IMR-90 (cell line): ENCODE data around the gene LCTL. TPM values are rescaled to one million over a fixed set of nuclear protein-coding genes. Genes with fewer than 3 reads are reported as not detected.

Experiments
- ATAC-seq: fragments of 200-7000 bp; cut with Tn5 transposase; 2 replicates; pipeline ENCODE4 v1.9.1; 2020; ENCODE audit warnings: low read depth, mild to moderate bottlenecking, moderate library complexity
- BruUV-seq: library from RNA; stranded (reverse); fragments of 400-500 nt; replicated peaks from 2 replicates; lab custom pipeline; 2021; lab: Mats Ljungman, UMichigan
- CTCF ChIA-PET: fragments of 300-600 bp; formaldehyde crosslinking; extraction: SDS; loops from one replicate; lab custom pipeline; 2021; ENCODE audit warnings: antibody characterized with exemption; lab: Yijun Ruan, JAX
- POLR2A ChIA-PET: fragments of 300-600 bp; sonication (Branson Sonifier 250); formaldehyde crosslinking; loops from one replicate; lab custom pipeline; 2022; ENCODE audit warnings: antibody characterized with exemption; ENCODE audit not compliant: unreplicated experiment; lab: Charles Lee
- DNase-seq: peaks from one replicate; pipeline ENCODE4 v3.0.0; 2013
- H2AFZ ChIP-seq: replicated peaks from 2 replicates; pipeline ENCODE3; 2013; ENCODE audit warnings: low read length, mild to moderate bottlenecking; ENCODE audit not compliant: poor library complexity
- H2AK5ac ChIP-seq: 2 replicates; pipeline ENCODE4 v1.6.1; 2013; ENCODE audit warnings: low read depth, low read length, inconsistent platforms
- H2AK9ac ChIP-seq: replicated peaks from 2 replicates; pipeline ENCODE3; 2013; ENCODE audit warnings: mild to moderate bottlenecking, low read depth, low read length, moderate library complexity; ENCODE audit not compliant: poor library complexity
- H2BK120ac ChIP-seq: 2 replicates; pipeline ENCODE4 v1.6.1; 2013; ENCODE audit warnings: low read depth, low read length, inconsistent platforms
- H2BK15ac ChIP-seq: 3 replicates; pipeline ENCODE4 v1.6.1; 2013; ENCODE audit warnings: low read depth, low read length, inconsistent platforms
- H2BK20ac ChIP-seq: 2 replicates; pipeline ENCODE4 v1.6.1; 2013; ENCODE audit warnings: low read depth, mild to moderate bottlenecking, inconsistent platforms, low read length, moderate library complexity
- H2BK5ac ChIP-seq: 2 replicates; pipeline ENCODE4 v1.6.1; 2013; ENCODE audit warnings: mild to moderate bottlenecking, low read depth, low read length, inconsistent platforms; ENCODE audit not compliant: poor library complexity, severe bottlenecking
- H3K14ac ChIP-seq: replicated peaks from 2 replicates; pipeline ENCODE4 v1.6.1; 2013; ENCODE audit warnings: low read depth, low read length, inconsistent platforms
- H3K18ac ChIP-seq: 2 replicates; pipeline ENCODE4 v1.6.1; 2013; ENCODE audit warnings: low read depth, low read length, control low read depth
- H3K23ac ChIP-seq: 2 replicates; pipeline ENCODE4 v1.6.1; 2013; ENCODE audit warnings: low read depth, low read length, inconsistent platforms
- H3K27ac ChIP-seq: 2 replicates; pipeline ENCODE4 v1.5.1; 2013; ENCODE audit warnings: mild to moderate bottlenecking, control low read depth, low read length; ENCODE audit not compliant: insufficient read depth
- H3K27me3 ChIP-seq: 2 replicates; pipeline ENCODE4 v1.6.1; 2013; ENCODE audit warnings: low read length; ENCODE audit not compliant: control insufficient read depth, insufficient read depth
- H3K36me3 ChIP-seq: 2 replicates; pipeline ENCODE4 v1.6.1; 2013; ENCODE audit warnings: low read length, mixed read lengths; ENCODE audit not compliant: control insufficient read depth, insufficient read depth
- H3K4ac ChIP-seq: 2 replicates; pipeline ENCODE4 v1.6.1; 2013; ENCODE audit warnings: low read depth, low read length, inconsistent platforms
- H3K4me1 ChIP-seq: 2 replicates; pipeline ENCODE4 v1.6.1; 2013; ENCODE audit warnings: low read length, mixed read lengths; ENCODE audit not compliant: control insufficient read depth, insufficient read depth
- H3K4me2 ChIP-seq: 2 replicates; pipeline ENCODE4 v1.6.1; 2013; ENCODE audit warnings: low read depth, mild to moderate bottlenecking, control low read depth, low read length, moderate library complexity
- H3K4me3 ChIP-seq: 2 replicates; pipeline ENCODE4 v1.5.1; 2013; ENCODE audit warnings: low read depth, mild to moderate bottlenecking, control low read depth, low read length, moderate library complexity; ENCODE audit not compliant: insufficient read depth
- H3K56ac ChIP-seq: 2 replicates; pipeline ENCODE4 v1.6.1; 2013; ENCODE audit warnings: low read length, inconsistent platforms; ENCODE audit not compliant: insufficient read depth; ENCODE audit errors: extremely low read depth
- H3K79me1 ChIP-seq, 2 experiments: 2 replicates each; pipeline ENCODE4 v1.6.1; 2013; ENCODE audit warnings: low read length in 2 of 2, inconsistent platforms in 1 of 2, low read depth in 1 of 2
- H3K9ac ChIP-seq: 2 replicates; pipeline ENCODE4 v1.6.1; 2013; ENCODE audit warnings: low read depth, low read length, control low read depth
- H3K9me1 ChIP-seq: 2 replicates; pipeline ENCODE4 v1.6.1; 2013; ENCODE audit warnings: low read length, inconsistent platforms; ENCODE audit not compliant: insufficient read depth
- H3K9me3 ChIP-seq: 2 replicates; pipeline ENCODE4 v1.6.1; 2013; ENCODE audit warnings: low read length; ENCODE audit not compliant: control insufficient read depth, insufficient read depth
- H4K20me1 ChIP-seq: 2 replicates; pipeline ENCODE4 v1.6.1; 2013; ENCODE audit warnings: low read length, inconsistent platforms; ENCODE audit not compliant: insufficient read depth
- H4K5ac ChIP-seq: 2 replicates; pipeline ENCODE4 v1.6.1; 2013; ENCODE audit warnings: mild to moderate bottlenecking, low read depth, low read length, control low read depth
- H4K8ac ChIP-seq, 2 experiments: 2 replicates each; pipeline ENCODE4 v1.6.1; 2013; ENCODE audit warnings: low read depth in 2 of 2, low read length in 2 of 2, control low read depth in 1 of 2, inconsistent platforms in 1 of 2
- H4K91ac ChIP-seq: 2 replicates; pipeline ENCODE4 v1.6.1; 2013; ENCODE audit warnings: low read depth, low read length, inconsistent platforms; ENCODE audit not compliant: insufficient read depth
- BHLHE40 ChIP-seq: fragments of 150-350 bp; IDR thresholded peaks from 2 replicates; pipeline ENCODE4 v1.6.1; 2016; ENCODE audit warnings: mild to moderate bottlenecking, low read depth, low read length
- CEBPB ChIP-seq: IDR thresholded peaks from 2 replicates; pipeline ENCODE4 v1.6.1; 2012; ENCODE audit warnings: low read depth, low read length, improper control_type of control experiment
- CHD1 ChIP-seq: IDR thresholded peaks from 2 replicates; pipeline ENCODE4 v1.6.1; 2012; ENCODE audit warnings: low read depth, low read length, improper control_type of control experiment
- FOS ChIP-seq: fragments of 150-350 bp; IDR thresholded peaks from 2 replicates; pipeline ENCODE4 v1.6.1; 2016; ENCODE audit warnings: low read depth, low read length
- MAFK ChIP-seq: IDR thresholded peaks from 2 replicates; pipeline ENCODE4 v1.6.1; 2012; ENCODE audit warnings: low read depth, low read length, improper control_type of control experiment
- MAZ ChIP-seq: IDR thresholded peaks from 2 replicates; pipeline ENCODE4 v1.6.1; 2012; ENCODE audit warnings: low read depth, mild to moderate bottlenecking, low read length, improper control_type of control experiment, moderate library complexity, borderline replicate concordance
- MXI1 ChIP-seq: IDR thresholded peaks from 2 replicates; pipeline ENCODE4 v1.6.1; 2012; ENCODE audit warnings: low read depth, mild to moderate bottlenecking, low read length, moderate library complexity, borderline replicate concordance
- NFE2L2 ChIP-seq: fragments of 150-350 bp; IDR thresholded peaks from 2 replicates; pipeline ENCODE4 v1.6.1; 2016; ENCODE audit warnings: low read depth, mild to moderate bottlenecking, low read length
- POLR2A ChIP-seq: IDR thresholded peaks from 2 replicates; pipeline ENCODE4 v1.6.1; 2012; ENCODE audit warnings: mild to moderate bottlenecking, low read depth, low read length
- RAD21 ChIP-seq: IDR thresholded peaks from 2 replicates; pipeline ENCODE4 v1.6.1; 2012; ENCODE audit warnings: low read length, improper control_type of control experiment
- RCOR1 ChIP-seq: IDR thresholded peaks from 2 replicates; pipeline ENCODE4 v1.6.1; 2012; ENCODE audit warnings: mild to moderate bottlenecking, low read length, improper control_type of control experiment; ENCODE audit not compliant: insufficient replicate concordance
- RFX5 ChIP-seq: IDR thresholded peaks from 2 replicates; pipeline ENCODE4 v1.8.0; 2012; ENCODE audit warnings: low read depth, mild to moderate bottlenecking, low read length, moderate library complexity
- SMC3 ChIP-seq: fragments of 150-350 bp; IDR thresholded peaks from 2 replicates; pipeline ENCODE4 v1.6.1; 2016; ENCODE audit warnings: low read depth, mild to moderate bottlenecking, antibody characterized with exemption, low read length, moderate library complexity
- WGBS, 2 experiments: methylation state at CpG; one replicate each; pipeline versions ENCODE4 v1.1.5 to v1.1.7; 2013; ENCODE audit warnings: missing lambda C conversion rate in 2 of 2; ENCODE audit not compliant: insufficient read length in 1 of 2; ENCODE audit errors: extremely low coverage in 2 of 2; 5-methylcytosine and 5-hydroxymethylcytosine counted together
- dilution Hi-C: fragments of 300-500 bp; cut with HindIII; formaldehyde crosslinking; loops from one replicate; pipeline ENCODE4 v1.14.3; 2018; ENCODE audit warnings: low sequenced_read_pairs; ENCODE audit not compliant: unreplicated experiment
- in situ Hi-C: fragments of 300-500 bp; cut with MboI; formaldehyde crosslinking; loops from 3 replicates; pipeline ENCODE4 v1.14.3; 2019; ENCODE audit warnings: low sequenced_read_pairs, inconsistent platforms, mixed read lengths
- intact Hi-C: fragments of 100-400 bp; cut with micrococcal nuclease; formaldehyde crosslinking; loops from 2 replicates; pipeline ENCODE4 v1.10.0; 2022
- polyA plus RNA-seq, 3 experiments: library from polyadenylated mRNA; depleted of rRNA; stranded (reverse); fragments of >200 nt; gene quantifications; 2 replicates each; pipeline ENCODE4 v1.2.3, GENCODE V29; 2012; ENCODE audit warnings: low replicate concordance in 1 of 3
- total RNA-seq: library from RNA; depleted of rRNA; stranded (reverse); fragments of >200 nt; gene quantifications from 2 replicates; pipeline ENCODE4 v1.2.3, GENCODE V29; 2012
- TF ChIP-seq, protein P1 (sequence below): fragments of 150-350 bp; IDR thresholded peaks from 2 replicates; pipeline ENCODE4 v1.6.1; 2017; ENCODE audit warnings: mild to moderate bottlenecking, antibody characterized with exemption, low read length, low read depth
- TF ChIP-seq, protein P2 (sequence below): conservative IDR thresholded peaks from 2 replicates; pipeline ENCODE4 v1.5.1; 2012; ENCODE audit warnings: mild to moderate bottlenecking, low read depth, low read length, improper control_type of control experiment
- TF ChIP-seq, protein P3 (sequence below): fragments of 150-350 bp; IDR thresholded peaks from 2 replicates; pipeline ENCODE4 v1.6.1; 2016; ENCODE audit warnings: low read depth, mild to moderate bottlenecking, low read length, moderate library complexity, borderline replicate concordance

LCTL gene
- total and polyA plus RNA-seq, 2 of the 4 experiments (the other 2 are of a cell fraction) = 10.3 to 10.4 TPM

DNA sequence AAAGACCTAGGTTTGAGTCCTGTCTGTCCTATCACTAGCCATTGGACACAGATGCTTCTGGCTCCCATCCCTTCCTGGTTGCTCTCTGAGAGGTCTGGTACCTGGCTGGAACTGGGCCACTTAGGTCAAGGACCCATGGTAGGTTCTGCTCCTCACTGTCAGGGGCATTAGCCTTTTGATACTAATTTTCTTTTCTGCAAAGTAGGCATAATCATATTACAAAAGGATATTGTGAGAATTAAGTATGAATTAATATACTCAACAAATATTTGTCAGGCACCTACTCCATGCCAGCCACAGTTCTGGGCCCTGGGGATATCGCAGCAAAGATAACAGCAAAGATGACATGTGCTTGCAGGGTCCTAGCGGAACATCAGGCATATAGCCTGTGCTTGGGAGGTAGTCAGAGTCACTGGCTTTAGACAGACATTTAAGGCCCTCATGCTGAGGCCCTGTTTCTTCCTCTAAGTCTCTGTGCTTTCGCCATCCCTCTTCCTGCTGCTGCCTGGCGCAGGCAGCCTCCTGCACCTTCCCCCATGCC lies 25.6 kb upstream of the LCTL start:
- CTCF ChIA-PET = no interaction called here
- Histone ChIP-seq H3K56ac (no peak overlapping the region), H2AK5ac (no peak overlapping the region), H3K18ac (no peak overlapping the region), H4K91ac (no peak overlapping the region), H3K27ac (no peak overlapping the region), H2BK5ac (no peak overlapping the region), H3K23ac (no peak overlapping the region), H3K36me3 (no peaks in the 10 kb centered on the region), H3K9ac (no peak overlapping the region), H4K8ac (no peak overlapping the region), H4K5ac (no peak overlapping the region), H4K20me1 (no peaks in the 10 kb centered on the region), H2AK9ac (no peak overlapping the region), H3K4me3 (no peak overlapping the region), H3K4ac (no peak overlapping the region), H3K9me3 (no peaks in the 10 kb centered on the region), H3K4me1 (no peaks in the 10 kb centered on the region), H2BK20ac (no peak overlapping the region), H3K14ac (no peak overlapping the region), H3K9me1 (0 out of 2 replicates have a peak, but pooled peaks cover 3% of the 10 kb centered on the region), H2BK120ac (no peak overlapping the region), H3K4me2 (no peak overlapping the region), H2AFZ (no peak overlapping the region), H3K27me3 (peaks cover 25% of the 10 kb centered on the region), H2BK15ac (no peak overlapping the region), H3K79me1 (no peaks in the 10 kb centered on the region)
- dilution Hi-C loops (no loop called here), in situ Hi-C loops (no loop called here), intact Hi-C loops (no loop called here)
- TF ChIP-seq FOS (no peak), POLR2A (no peak), NFE2L2 (no peak), SMC3 (no peak), BHLHE40 (no peak), RCOR1 (no peak), MXI1 (no peak), RAD21 (no peak), MAFK (no peak), CHD1 (no peak), CEBPB (no peak), MAZ (no peak), RFX5 (no peak)
- TF ChIP-seq, protein P1, sequence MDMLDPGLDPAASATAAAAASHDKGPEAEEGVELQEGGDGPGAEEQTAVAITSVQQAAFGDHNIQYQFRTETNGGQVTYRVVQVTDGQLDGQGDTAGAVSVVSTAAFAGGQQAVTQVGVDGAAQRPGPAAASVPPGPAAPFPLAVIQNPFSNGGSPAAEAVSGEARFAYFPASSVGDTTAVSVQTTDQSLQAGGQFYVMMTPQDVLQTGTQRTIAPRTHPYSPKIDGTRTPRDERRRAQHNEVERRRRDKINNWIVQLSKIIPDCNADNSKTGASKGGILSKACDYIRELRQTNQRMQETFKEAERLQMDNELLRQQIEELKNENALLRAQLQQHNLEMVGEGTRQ = no peak
- TF ChIP-seq, protein P2, sequence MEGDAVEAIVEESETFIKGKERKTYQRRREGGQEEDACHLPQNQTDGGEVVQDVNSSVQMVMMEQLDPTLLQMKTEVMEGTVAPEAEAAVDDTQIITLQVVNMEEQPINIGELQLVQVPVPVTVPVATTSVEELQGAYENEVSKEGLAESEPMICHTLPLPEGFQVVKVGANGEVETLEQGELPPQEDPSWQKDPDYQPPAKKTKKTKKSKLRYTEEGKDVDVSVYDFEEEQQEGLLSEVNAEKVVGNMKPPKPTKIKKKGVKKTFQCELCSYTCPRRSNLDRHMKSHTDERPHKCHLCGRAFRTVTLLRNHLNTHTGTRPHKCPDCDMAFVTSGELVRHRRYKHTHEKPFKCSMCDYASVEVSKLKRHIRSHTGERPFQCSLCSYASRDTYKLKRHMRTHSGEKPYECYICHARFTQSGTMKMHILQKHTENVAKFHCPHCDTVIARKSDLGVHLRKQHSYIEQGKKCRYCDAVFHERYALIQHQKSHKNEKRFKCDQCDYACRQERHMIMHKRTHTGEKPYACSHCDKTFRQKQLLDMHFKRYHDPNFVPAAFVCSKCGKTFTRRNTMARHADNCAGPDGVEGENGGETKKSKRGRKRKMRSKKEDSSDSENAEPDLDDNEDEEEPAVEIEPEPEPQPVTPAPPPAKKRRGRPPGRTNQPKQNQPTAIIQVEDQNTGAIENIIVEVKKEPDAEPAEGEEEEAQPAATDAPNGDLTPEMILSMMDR = no peak
- TF ChIP-seq, protein P3, sequence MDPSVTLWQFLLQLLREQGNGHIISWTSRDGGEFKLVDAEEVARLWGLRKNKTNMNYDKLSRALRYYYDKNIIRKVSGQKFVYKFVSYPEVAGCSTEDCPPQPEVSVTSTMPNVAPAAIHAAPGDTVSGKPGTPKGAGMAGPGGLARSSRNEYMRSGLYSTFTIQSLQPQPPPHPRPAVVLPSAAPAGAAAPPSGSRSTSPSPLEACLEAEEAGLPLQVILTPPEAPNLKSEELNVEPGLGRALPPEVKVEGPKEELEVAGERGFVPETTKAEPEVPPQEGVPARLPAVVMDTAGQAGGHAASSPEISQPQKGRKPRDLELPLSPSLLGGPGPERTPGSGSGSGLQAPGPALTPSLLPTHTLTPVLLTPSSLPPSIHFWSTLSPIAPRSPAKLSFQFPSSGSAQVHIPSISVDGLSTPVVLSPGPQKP = no peak
- 100% methylated on average over 2 of the region's 4 CpGs; no CpG with 5 or more reads in 1 of the 2 experiments for WGBS, 2 experiments
- BruUV-seq = no TSS peak
- ATAC-seq (no peak), DNase-seq (no peak)
- POLR2A ChIA-PET = no interaction called here
